SKM-1 treated with dmso at 0.1 percent for 144 hours (cell line): ENCODE measurements around the gene GLUD1.
"Not testable (repeated sequence)": the region's sequence is repeated elsewhere in the genome, so short reads cannot be mapped to it uniquely, and the experiment has no call there.

ENCODE experiments used
- DNase-seq: peaks from one replicate; lab custom pipeline; 2025; ENCODE audit not compliant: unreplicated experiment; lab: John Stamatoyannopoulos, UW

Gene GLUD1

DNA sequence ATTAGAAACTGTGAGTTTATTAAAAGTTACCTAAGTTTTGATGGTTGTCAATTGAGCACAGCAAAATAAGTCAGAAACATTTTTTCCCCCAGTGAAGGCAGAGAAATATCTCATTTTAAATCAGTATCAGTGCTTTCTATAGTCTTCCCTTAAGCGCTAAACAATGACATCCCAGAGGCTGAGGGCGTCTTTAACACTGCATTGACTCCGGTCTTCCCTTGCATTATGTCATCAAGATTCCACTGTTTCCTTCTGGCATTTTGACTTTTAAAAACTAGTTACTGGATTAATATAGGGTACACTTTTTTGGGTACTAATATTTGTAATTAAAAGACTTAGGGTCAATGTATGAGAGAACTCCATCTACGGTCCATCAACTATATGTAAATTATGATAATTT lies 3.9 kb downstream of the GLUD1 start:
- no peak for DNase-seq

GRCh38 chr10:87089746-87090145 lies 4.9 kb downstream of the GLUD1 start:
- no peak for DNase-seq

GRCh38 chr10:87085537-87085936 lies 9.1 kb downstream of the GLUD1 start:
- DNase-seq: no peak

- not testable (repeated sequence) for DNase-seq
Measured at GRCh38 chr10:87084291-87084782, 10.3 kb downstream of the GLUD1 start.

- DNase-seq: not testable (repeated sequence)
Measured at GRCh38 chr10:87083576-87084290, 10.9 kb downstream of the GLUD1 start.

GRCh38 chr10:87082219-87082618 lies 12.4 kb downstream of the GLUD1 start:
- DNase-seq: not testable (repeated sequence)

DNA sequence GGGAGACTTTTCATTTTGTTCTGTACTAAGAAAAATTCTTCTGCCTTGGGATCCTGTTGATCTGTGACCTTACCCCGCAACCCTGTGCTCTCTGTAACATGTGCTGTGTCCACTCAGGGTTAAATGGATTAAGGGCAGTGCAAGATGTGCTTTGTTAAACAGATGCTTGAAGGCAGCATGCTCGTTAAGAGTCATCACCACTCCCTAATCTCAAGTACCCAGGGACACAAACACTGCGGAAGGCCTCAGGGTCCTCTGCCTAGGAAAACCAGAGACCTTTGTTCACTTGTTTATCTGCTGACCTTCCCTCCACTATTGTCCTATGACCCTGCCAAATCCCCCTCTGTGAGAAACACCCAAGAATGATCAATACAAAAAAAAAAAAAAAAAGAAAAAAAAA lies 13.1 kb downstream of the GLUD1 start:
- not testable (repeated sequence) for DNase-seq

- not testable (repeated sequence) for DNase-seq
Measured at GRCh38 chr10:87080621-87081020, 14.0 kb downstream of the GLUD1 start.

DNA sequence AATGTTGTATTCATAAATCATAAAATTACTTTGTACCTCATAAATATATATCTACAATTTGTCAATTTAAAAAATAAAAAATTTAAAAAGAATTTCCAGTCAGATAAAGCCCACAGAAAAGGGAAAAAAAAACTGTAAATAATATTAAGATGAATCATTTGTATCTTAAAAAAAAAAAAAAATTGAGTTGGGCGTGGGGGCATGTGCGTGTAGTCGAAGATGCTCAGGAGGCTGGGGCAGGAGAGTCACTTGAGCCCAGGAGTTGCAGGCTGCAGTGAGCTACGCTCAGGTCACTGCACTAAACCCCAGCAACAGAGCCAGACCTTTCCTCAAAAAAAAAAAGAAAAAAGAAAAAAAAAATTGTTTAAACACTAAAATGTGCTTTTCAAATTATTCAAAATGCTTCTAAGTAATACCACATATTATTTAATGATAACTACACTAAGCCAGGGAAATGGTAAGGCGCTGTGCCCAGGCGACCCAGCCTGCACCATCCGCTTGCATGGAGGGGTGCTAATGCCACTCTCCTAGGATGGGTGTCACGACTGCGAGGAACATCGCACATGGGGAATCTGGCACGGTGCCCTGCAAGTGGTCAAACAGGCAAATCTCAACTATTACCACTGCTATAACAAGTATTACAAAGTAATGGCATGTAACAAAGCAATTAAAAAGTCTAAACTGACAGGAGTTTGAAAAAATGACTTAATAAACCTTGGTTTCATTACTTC lies 15.4 kb downstream of the GLUD1 start:
- no peak for DNase-seq

- not testable (repeated sequence) for DNase-seq
Measured at GRCh38 chr10:87076421-87076820, 18.2 kb downstream of the GLUD1 start.

DNA sequence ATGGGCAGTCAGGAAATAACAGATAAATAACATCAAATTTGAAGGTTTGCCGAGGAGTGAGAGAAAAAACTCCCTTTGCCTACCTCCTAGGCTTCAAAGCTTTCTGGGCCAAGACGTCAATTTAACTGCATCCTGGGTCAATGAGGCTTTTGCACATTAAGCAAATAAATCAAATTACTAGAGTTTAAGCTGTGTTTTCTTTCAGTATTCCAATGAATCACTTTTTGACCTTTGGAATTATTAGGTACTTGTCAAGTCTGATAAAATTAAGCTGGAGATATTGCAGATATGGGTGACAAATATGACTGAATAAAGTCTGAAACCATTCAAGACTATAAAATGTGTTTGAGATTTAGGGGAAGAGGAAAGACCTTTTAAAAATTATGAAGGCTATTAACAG lies 22.2 kb downstream of the GLUD1 start:
- no peak for DNase-seq

DNA sequence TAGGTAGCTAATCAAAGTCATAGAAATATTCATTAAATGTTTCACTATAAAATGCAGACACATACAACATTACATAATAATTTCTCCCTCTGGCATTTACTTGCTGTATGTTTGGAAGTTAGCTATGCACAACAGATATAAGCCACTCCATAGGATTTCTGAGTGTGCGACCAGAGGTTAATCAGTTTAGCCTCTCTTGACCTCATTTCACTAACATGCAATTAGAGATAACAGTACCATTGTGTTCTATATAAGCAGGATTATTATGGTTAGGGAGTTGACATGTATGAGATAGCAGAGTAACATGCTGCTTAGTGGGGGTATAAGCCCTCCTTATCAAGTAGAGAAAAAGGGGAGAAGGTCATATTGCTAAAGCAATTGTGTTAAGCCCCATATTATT lies 26.4 kb downstream of the GLUD1 start:
- DNase-seq: no peak

DNA sequence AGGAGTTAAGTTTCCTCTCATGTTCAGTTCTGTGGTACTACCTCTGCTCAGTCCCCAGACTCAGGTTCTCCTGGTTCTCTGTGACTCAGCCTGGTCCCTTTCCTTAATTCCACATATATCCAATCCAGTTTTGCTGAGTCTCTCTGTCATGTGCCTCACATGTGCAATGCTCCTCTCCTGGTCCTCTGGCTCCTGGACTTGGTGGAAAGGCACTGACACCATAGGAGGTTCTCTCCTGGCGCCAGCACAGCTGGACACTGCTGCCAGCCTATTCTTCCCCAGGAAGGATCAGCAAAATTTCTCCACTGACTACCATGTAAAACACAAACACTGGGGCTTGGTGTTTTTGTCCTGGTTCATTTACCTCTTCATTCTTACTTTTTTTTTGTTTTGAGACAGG lies 27.8 kb downstream of the GLUD1 start:
- DNase-seq: no peak

GRCh38 chr10:87066178-87066577 lies 28.5 kb downstream of the GLUD1 start:
- DNase-seq: no peak

- no peak for DNase-seq
Measured at GRCh38 chr10:87064651-87065050, 30.0 kb downstream of the GLUD1 start.

- no peak for DNase-seq
Measured at GRCh38 chr10:87060280-87060928, 34.2 kb downstream of the GLUD1 start.

DNA sequence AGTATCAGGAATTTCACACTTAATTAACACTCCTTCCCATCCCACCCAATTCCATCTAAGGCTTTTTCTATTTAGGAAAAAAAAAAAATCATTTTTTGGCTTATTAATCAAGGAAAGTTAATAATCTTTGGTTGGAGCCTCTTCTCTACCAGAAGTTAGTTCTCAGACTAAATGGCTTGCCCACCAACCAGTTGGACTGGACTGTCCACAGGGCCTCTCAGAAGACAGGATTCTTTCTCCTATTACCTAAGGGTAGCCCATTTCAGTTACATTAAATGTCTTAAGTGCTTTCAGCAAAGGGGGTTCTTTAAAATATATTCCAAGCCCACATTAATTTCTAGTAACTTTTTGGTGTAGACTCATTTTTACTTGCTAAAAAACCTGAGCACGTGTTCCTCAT lies 35.2 kb downstream of the GLUD1 start:
- DNase-seq: no peak

DNA sequence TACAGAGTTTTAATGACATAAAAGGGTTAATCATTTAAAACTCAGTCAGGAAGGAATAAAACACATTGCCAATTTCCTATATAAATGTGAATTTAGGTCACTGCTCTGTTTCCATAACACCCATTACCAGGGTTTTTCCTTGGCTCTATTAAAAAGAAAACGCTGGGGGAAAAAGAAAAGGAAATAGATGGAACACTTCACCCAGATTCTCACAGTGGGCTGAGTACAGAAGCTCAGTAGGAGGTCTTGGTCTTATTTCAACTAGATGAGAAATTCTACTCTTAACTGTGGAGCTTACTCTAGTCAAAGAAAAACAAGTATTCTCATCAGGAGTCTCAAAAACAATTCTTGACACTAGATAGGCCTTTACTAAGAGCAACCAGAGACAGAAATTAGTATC lies 36.5 kb downstream of the GLUD1 start:
- no peak for DNase-seq

DNA sequence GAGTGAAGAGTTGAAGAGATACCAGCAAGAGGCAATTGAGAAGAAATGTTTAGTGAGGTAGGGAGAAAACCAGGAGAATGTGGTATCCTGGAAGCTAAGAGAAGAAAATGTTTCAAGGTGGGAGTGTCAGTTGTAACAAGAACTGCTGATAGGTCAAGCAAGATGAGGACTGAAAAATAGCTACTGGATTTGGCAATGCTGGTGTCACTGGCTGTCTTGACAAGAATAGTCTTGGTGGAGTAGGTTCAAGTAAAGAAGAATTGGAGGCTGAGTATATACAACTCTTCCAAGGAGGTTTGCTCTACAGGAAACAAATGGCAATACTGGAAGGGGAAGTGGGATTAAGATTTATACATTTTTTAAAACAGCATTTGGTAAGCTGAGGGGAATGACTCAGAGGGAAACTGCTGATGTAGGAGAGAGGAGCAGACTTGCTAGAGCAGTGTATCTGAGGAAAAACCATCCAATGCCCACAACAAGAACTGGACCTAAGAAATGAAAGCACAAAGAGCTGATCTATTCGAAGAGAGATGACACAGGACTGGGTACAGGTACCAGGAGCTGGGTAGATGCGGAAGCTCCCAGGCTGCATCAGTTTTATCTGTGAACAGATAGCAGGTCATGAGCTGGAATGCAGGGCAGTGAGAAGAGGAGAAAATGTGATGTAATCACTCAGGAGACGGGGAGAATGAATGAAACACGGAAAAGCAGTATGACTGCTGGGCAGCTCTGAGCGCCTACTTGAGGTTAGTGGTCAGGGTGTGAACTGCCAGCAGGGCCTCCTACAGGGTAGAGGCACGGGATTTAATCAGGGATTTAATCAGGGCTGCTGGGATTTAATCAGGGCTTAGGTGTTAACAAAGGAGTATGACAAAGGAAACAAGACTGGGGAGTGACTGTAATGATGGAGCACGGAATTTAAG lies 40.0 kb downstream of the GLUD1 start:
- DNase-seq: peak; percentile 25

DNA sequence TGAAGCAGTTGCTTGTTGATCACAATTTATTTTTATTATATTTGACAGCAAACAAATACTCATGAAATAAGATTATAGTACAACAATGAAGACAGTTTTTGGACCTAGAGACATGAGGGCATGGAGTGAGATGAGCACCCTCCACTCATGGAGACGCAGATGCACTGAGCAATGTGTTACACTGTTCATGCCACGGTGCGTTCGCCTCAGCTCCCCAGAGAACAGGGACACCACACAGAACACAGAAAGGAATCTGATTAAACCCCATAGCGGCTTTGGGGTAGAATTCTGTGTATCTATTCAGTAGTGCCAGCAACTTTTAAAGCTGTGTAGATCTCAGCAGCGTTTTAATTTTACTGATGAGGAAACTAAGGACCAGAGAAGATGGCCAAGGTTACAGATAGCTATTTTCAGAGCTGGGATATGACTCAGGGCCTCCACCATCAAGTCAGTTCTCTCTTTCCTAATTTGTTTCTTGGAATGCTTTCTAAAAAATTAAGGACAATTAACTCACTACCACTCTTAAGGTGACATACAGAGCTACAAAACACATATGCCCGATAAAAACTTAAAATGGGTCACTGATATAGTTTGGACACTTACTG lies 41.0 kb downstream of the GLUD1 start:
- DNase-seq: no peak
